Liver (tissue), 9 donors: ENCODE measurements around the gene SLC25A33. TPM values are rescaled to one million over a fixed set of nuclear protein-coding genes. Genes with fewer than 3 reads are reported as not detected.

Experiments used
- DNase-seq: peaks from one replicate; pipeline ENCODE4 v3.0.0-alpha.2; 2017; ENCODE audit warnings: low spot score
- H3K27ac ChIP-seq, 2 donors: one replicate each; pipeline ENCODE4 v1.7.0; 2013; ENCODE audit warnings: inconsistent platforms in 2 of 2, low read length in 2 of 2, control low read depth in 1 of 2, low read depth in 1 of 2, mild to moderate bottlenecking in 1 of 2
- H3K27me3 ChIP-seq, 4 donors: one replicate each; pipeline versions ENCODE4 v1.6.1 to v1.7.0; 2013; ENCODE audit warnings: low read length in 3 of 4, inconsistent platforms in 1 of 4, mild to moderate bottlenecking in 1 of 4, moderate library complexity in 1 of 4; ENCODE audit not compliant: control insufficient read depth in 4 of 4, insufficient read depth in 4 of 4
- H3K36me3 ChIP-seq, 4 donors: one replicate each; pipeline versions ENCODE4 v1.6.1 to v1.7.0; 2013; ENCODE audit warnings: low read length in 3 of 4, mild to moderate bottlenecking in 3 of 4, low read depth in 1 of 4, moderate library complexity in 1 of 4; ENCODE audit not compliant: control insufficient read depth in 4 of 4, insufficient read depth in 3 of 4
- H3K4me1 ChIP-seq, 4 donors: one replicate each; pipeline versions ENCODE4 v1.6.1 to v1.7.0; 2013; ENCODE audit warnings: low read length in 3 of 4, mild to moderate bottlenecking in 3 of 4, moderate library complexity in 1 of 4; ENCODE audit not compliant: control insufficient read depth in 4 of 4, insufficient read depth in 4 of 4
- H3K4me3 ChIP-seq, 3 donors: one replicate each; pipeline versions ENCODE4 v1.6.1 to v1.7.0; 2013; ENCODE audit warnings: low read length in 3 of 3, control low read depth in 1 of 3, low read depth in 1 of 3, mild to moderate bottlenecking in 1 of 3
- H3K9ac ChIP-seq, 2 donors: one replicate each; pipeline ENCODE4 v1.7.0; 2013; ENCODE audit warnings: low read length in 2 of 2, mild to moderate bottlenecking in 2 of 2, moderate library complexity in 2 of 2, control low read depth in 1 of 2, low read depth in 1 of 2
- H3K9me3 ChIP-seq, 4 donors: one replicate each; pipeline versions ENCODE4 v1.6.1 to v1.7.0; 2013; ENCODE audit warnings: low read length in 3 of 4; ENCODE audit not compliant: control insufficient read depth in 4 of 4
- ATF3 ChIP-seq: IDR thresholded peaks from 2 replicates; pipeline ENCODE4 v1.6.1; 2016; ENCODE audit warnings: antibody characterized with exemption
- CTCF ChIP-seq: fragments of 150-350 bp; IDR thresholded peaks from 2 replicates; pipeline ENCODE4 v1.5.1; 2017; ENCODE audit warnings: improper control_type of control experiment, low read depth, low read length; ENCODE audit not compliant: missing input control
- EGR1 ChIP-seq, 2 donors: IDR thresholded peaks; 2 replicates each; pipeline ENCODE4 v1.6.1; 2016 to 2018; ENCODE audit warnings: antibody characterized with exemption in 2 of 2, low read depth in 2 of 2
- FOXA1 ChIP-seq: IDR thresholded peaks from 2 replicates; pipeline ENCODE4 v1.6.1; 2016; ENCODE audit warnings: antibody characterized with exemption
- FOXA2 ChIP-seq: IDR thresholded peaks from 2 replicates; pipeline ENCODE4 v1.6.1; 2016; ENCODE audit warnings: antibody characterized with exemption
- GABPA ChIP-seq, 2 donors: IDR thresholded peaks in 1 of 2; conservative IDR thresholded peaks in 1 of 2; 2 replicates each; pipeline ENCODE4 v1.6.1; 2016; ENCODE audit warnings: antibody characterized with exemption in 2 of 2, mild to moderate bottlenecking in 1 of 2, moderate library complexity in 1 of 2
- HNF4A ChIP-seq, 2 donors: conservative IDR thresholded peaks; 2 replicates each; pipeline ENCODE4 v1.6.1; 2016; ENCODE audit warnings: antibody characterized with exemption in 2 of 2, mild to moderate bottlenecking in 2 of 2
- HNF4G ChIP-seq: IDR thresholded peaks from 2 replicates; pipeline ENCODE4 v1.6.1; 2016; ENCODE audit warnings: antibody characterized with exemption
- JUND ChIP-seq, 2 donors: IDR thresholded peaks; 2 replicates each; pipeline ENCODE4 v1.6.1; 2016; ENCODE audit warnings: antibody characterized with exemption in 2 of 2
- MAX ChIP-seq: IDR thresholded peaks from 2 replicates; pipeline ENCODE4 v1.6.1; 2016; ENCODE audit warnings: antibody characterized with exemption
- NR2F2 ChIP-seq: IDR thresholded peaks from 2 replicates; pipeline ENCODE4 v1.6.1; 2016; ENCODE audit warnings: antibody characterized with exemption
- RAD21 ChIP-seq, 2 donors: IDR thresholded peaks; 2 replicates each; pipeline ENCODE4 v1.6.1; 2016; ENCODE audit warnings: antibody characterized with exemption in 2 of 2, mild to moderate bottlenecking in 2 of 2
- REST ChIP-seq: IDR thresholded peaks from 2 replicates; pipeline ENCODE4 v1.6.1; 2016; ENCODE audit warnings: antibody characterized with exemption, mild to moderate bottlenecking
- RXRA ChIP-seq, 2 donors: IDR thresholded peaks; 2 replicates each; pipeline ENCODE4 v1.6.1; 2017 to 2018; ENCODE audit warnings: antibody characterized with exemption in 2 of 2, mild to moderate bottlenecking in 1 of 2
- SP1 ChIP-seq: IDR thresholded peaks from 2 replicates; pipeline ENCODE4 v1.6.1; 2018; ENCODE audit warnings: antibody characterized with exemption, mild to moderate bottlenecking
- TAF1 ChIP-seq: conservative IDR thresholded peaks from 2 replicates; pipeline ENCODE4 v1.6.1; 2016; ENCODE audit warnings: antibody characterized with exemption, mild to moderate bottlenecking
- YY1 ChIP-seq: IDR thresholded peaks from 2 replicates; pipeline ENCODE4 v1.6.1; 2016; ENCODE audit warnings: antibody characterized with exemption, mild to moderate bottlenecking
- ZBTB33 ChIP-seq: IDR thresholded peaks from 2 replicates; pipeline ENCODE4 v1.6.1; 2016; ENCODE audit warnings: antibody characterized with exemption
- WGBS: extraction: QIAGEN DNeasy Blood & Tissue Kit; methylation state at CpG from one replicate; pipeline ENCODE4 v1.1.7; 2013; 5-methylcytosine and 5-hydroxymethylcytosine counted together
- polyA plus RNA-seq, 2 donors: library from polyadenylated mRNA; stranded (reverse) in 1 of 2; unstranded in 1 of 2; fragments of 200-250 nt in 1 of 2; fragments of >200 nt in 1 of 2; fragmentation: Nextera tagmentation in 1 of 2; extraction: Ambion mirVana in 1 of 2; gene quantifications; one replicate each; pipeline versions ENCODE4 v1.2.1 to v1.2.3, GENCODE V29; 2013 to 2015
- total RNA-seq, 2 donors: library from RNA; depleted of rRNA; stranded (reverse); fragments of >200 nt; gene quantifications; one replicate each; pipeline ENCODE4 v1.2.3, GENCODE V29; 2014
- donor health status: healthy.
- donor health status: healthy.
- donor health status: healthy.
- donor health status: healthy.
- donor health status: healthy.

The SLC25A33 gene
- total and polyA plus RNA-seq, 4 donors, result 6.9 to 19.1 (median 10.7) TPM

DNA sequence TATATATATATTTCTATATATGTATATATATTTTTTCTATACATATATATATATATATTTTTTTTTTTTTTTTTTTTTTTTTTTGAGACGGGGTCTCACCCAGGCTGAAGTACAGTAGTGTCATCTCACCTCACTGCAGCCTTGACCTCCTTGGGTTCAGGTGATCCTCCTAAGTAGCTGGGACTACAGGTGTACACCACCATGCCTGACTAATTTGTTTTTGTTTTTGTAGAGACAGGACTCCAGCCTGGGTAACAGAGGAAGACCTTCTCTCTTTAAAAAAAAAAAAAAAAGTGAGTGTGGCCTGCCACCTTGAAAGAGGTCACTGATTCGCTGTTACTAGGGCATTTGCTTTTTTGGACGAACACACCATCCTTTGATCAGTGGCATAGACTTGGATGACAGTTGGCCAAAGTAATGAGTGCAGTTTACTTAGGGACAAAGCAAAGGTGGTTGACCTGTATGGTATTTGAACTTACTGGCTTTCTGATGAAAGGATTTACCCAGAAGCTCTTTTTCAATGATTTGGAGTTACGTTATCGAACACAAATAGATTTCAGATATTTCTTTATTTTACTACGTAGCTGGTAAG, 10.8 kb downstream of the SLC25A33 start:
- Histone ChIP-seq H3K4me3 (no peak overlapping the region), H3K9me3 (no peaks in the 10 kb centered on the region), H3K36me3 (no peaks in the 10 kb centered on the region), H3K27ac (no peak overlapping the region), H3K27me3 (no peaks in the 10 kb centered on the region), H3K4me1 (peaks cover 8 to 32% (median 28%) of the 10 kb centered on the region in 4 donors), H3K9ac (no peak overlapping the region)
- no peak for DNase-seq
- 31% methylated on average over 6 of the region's 6 CpGs for WGBS
- TF ChIP-seq ATF3, result peak; percentile 60
- peak; percentile 89 for TF ChIP-seq NR2F2
- TF ChIP-seq JUND (IDR thresholded peaks at IDR 0.05), result peak; percentile 90 to 91
- no peak for TF ChIP-seq TAF1
- TF ChIP-seq SP1, result peak; percentile 97
- TF ChIP-seq CTCF, result no peak
- TF ChIP-seq MAX, result peak; percentile 93
- TF ChIP-seq FOXA1, result peak; percentile 97
- peak; percentile 82 for TF ChIP-seq YY1
- peak; percentile 61 for TF ChIP-seq REST
- TF ChIP-seq ZBTB33, result peak; percentile 93
- TF ChIP-seq EGR1 (IDR thresholded peaks at IDR 0.05; ENCODE audit: low read depth in 2 of 2), result peak in 1 of 2 donors; percentile 38
- peak; percentile 49 to 55 for TF ChIP-seq RAD21 (IDR thresholded peaks at IDR 0.05)
- peak in 1 of 2 donors; percentile 47 for TF ChIP-seq GABPA (IDR thresholded peaks at IDR 0.05 in 1 of 2, conservative IDR thresholded peaks at IDR 0.05 in 1 of 2)
- TF ChIP-seq HNF4A (conservative IDR thresholded peaks at IDR 0.05), result peak; percentile 89 to 92
- TF ChIP-seq FOXA2, result peak; percentile 98
- peak; percentile 61 for TF ChIP-seq HNF4G
- TF ChIP-seq RXRA (IDR thresholded peaks at IDR 0.05), result peak; percentile 100
